ENCODE results near the gene EWSR1. TPM values are rescaled to one million over a fixed set of nuclear protein-coding genes. Genes with fewer than 3 reads are reported as not detected.

EWSR1 gene
- polyA plus RNA-seq, 3 donors, result 81.2 to 280 (median 136) TPM

GRCh38 chr22:29272624-29273023 is 4.6 kb downstream of the EWSR1 start:
- TF ChIP-seq CTCF (IDR thresholded peaks at IDR 0.05), result no peak
- intact Hi-C loops (cut with micrococcal nuclease), result loop anchor here in 1 of 2 donors (5.0 kb wide), 1 partner anchor 35 kb away; the partner anchor contains the start of gene GAS2L1
- Histone ChIP-seq H3K9ac (ENCODE audit: insufficient read depth, low read length, poor library complexity, severe bottlenecking) (no peak overlapping the region), H3K4me3 (replicated peaks in 1 of 3; ENCODE audit: low read depth in 2 of 3, low read length in 3 of 3) (no peak overlapping the region), H3K27ac (ENCODE audit: low read depth in 1 of 2, low read length in 2 of 2) (no peak overlapping the region), H3K79me2 (ENCODE audit: insufficient read depth, low read length) (peaks cover 97% of the 10 kb centered on the region), H3K4me1 (ENCODE audit: control insufficient read depth in 1 of 2, insufficient read depth in 2 of 2, low read length in 2 of 2) (peaks cover 22 to 29% of the 10 kb centered on the region in 2 donors), H3K27me3 (ENCODE audit: control insufficient read depth in 2 of 2, insufficient read depth in 2 of 2, low read length in 2 of 2) (no peaks in the 10 kb centered on the region), H4K20me1 (ENCODE audit: insufficient read depth, low read length) (peaks cover 92% of the 10 kb centered on the region), H3K4me2 (replicated peaks; ENCODE audit: extremely low read depth, low read length, poor library complexity, severe bottlenecking) (no peak overlapping the region), H3K9me3 (replicated peaks in 1 of 2; ENCODE audit: control insufficient read depth in 1 of 2, insufficient read depth in 1 of 2, low read length in 2 of 2) (no peaks in the 10 kb centered on the region), H3K36me3 (replicated peaks in 1 of 2; ENCODE audit: control insufficient read depth in 1 of 2, insufficient read depth in 2 of 2, low read length in 2 of 2) (peaks cover 59 to 68% of the 10 kb centered on the region in 2 donors), H2AFZ (ENCODE audit: insufficient read depth, low read depth, low read length, poor library complexity, severe bottlenecking) (no peak overlapping the region)
- peaks cover 31% of the 10 kb centered on the region for H3K4me1 Mint-ChIP-seq
- H3K27me3 Mint-ChIP-seq (ENCODE audit: low read depth in 3 of 3), result no peaks in the 10 kb centered on the region
- DNase-seq, result no peak
- peaks cover 61 to 66% of the 10 kb centered on the region in 2 donors for H3K36me3 Mint-ChIP-seq
- no peak overlapping the region for H3K4me3 Mint-ChIP-seq
- H3K9me3 Mint-ChIP-seq, result no peaks in the 10 kb centered on the region
- 91% methylated on average over 2 of the region's 2 CpGs for WGBS (ENCODE audit: insufficient coverage)
- no peak overlapping the region for H3K27ac Mint-ChIP-seq

GRCh38 chr22:29275167-29275566 is 7.1 kb downstream of the EWSR1 start:
- Mint-ChIP-seq H3K36me3 (peaks cover 80 to 92% of the 10 kb centered on the region in 2 donors), H3K9me3 (no peaks in the 10 kb centered on the region), H3K27ac (no peak overlapping the region), H3K4me1 (peaks cover 21% of the 10 kb centered on the region), H3K27me3 (ENCODE audit: low read depth in 3 of 3) (no peaks in the 10 kb centered on the region), H3K4me3 (no peak overlapping the region)
- peak overlapping the region in 1 of 2 donors; percentile 22 for H3K27ac ChIP-seq (ENCODE audit: low read depth in 1 of 2, low read length in 2 of 2)
- no peak overlapping the region for H3K9ac ChIP-seq (ENCODE audit: insufficient read depth, low read length, poor library complexity, severe bottlenecking)
- peaks cover 100% of the 10 kb centered on the region for H3K79me2 ChIP-seq (ENCODE audit: insufficient read depth, low read length)
- peaks cover 84 to 94% of the 10 kb centered on the region in 2 donors for H3K36me3 ChIP-seq (replicated peaks in 1 of 2; ENCODE audit: control insufficient read depth in 1 of 2, insufficient read depth in 2 of 2, low read length in 2 of 2)
- 87% methylated on average over 3 of the region's 3 CpGs for WGBS (ENCODE audit: insufficient coverage)
- peaks cover 100% of the 10 kb centered on the region for H4K20me1 ChIP-seq (ENCODE audit: insufficient read depth, low read length)
- H3K4me2 ChIP-seq (replicated peaks; ENCODE audit: extremely low read depth, low read length, poor library complexity, severe bottlenecking), result no peak overlapping the region
- intact Hi-C loops (cut with micrococcal nuclease), result no loop called here
- no peak overlapping the region for H2AFZ ChIP-seq (ENCODE audit: insufficient read depth, low read depth, low read length, poor library complexity, severe bottlenecking)
- no peak for TF ChIP-seq CTCF (IDR thresholded peaks at IDR 0.05)
- H3K4me3 ChIP-seq (replicated peaks in 1 of 3; ENCODE audit: low read depth in 2 of 3, low read length in 3 of 3), result no peak overlapping the region
- DNase-seq, result no peak
- no peaks in the 10 kb centered on the region for H3K9me3 ChIP-seq (replicated peaks in 1 of 2; ENCODE audit: control insufficient read depth in 1 of 2, insufficient read depth in 1 of 2, low read length in 2 of 2)
- no peaks in the 10 kb centered on the region for H3K27me3 ChIP-seq (ENCODE audit: control insufficient read depth in 2 of 2, insufficient read depth in 2 of 2, low read length in 2 of 2)
- H3K4me1 ChIP-seq (ENCODE audit: control insufficient read depth in 1 of 2, insufficient read depth in 2 of 2, low read length in 2 of 2), result peaks cover 9 to 17% of the 10 kb centered on the region in 2 donors
